COR-L47 (cell line): ENCODE measurements around the gene ELK4.
A peak's percentile ranks its signal among the peaks of the same experiment; 100 is the strongest.

Source experiments
- DNase-seq: peaks from one replicate; lab custom pipeline; 2025; lab: John Stamatoyannopoulos, UW

ELK4 gene

GRCh38 chr1:205631768-205632668, at the start of gene ELK4:
ELK4 (minus strand) TSS chr1:205632011; CDS start chr1:205623882, 8,129 bp downstream.
- DNase-seq: peak; percentile 98

DNA sequence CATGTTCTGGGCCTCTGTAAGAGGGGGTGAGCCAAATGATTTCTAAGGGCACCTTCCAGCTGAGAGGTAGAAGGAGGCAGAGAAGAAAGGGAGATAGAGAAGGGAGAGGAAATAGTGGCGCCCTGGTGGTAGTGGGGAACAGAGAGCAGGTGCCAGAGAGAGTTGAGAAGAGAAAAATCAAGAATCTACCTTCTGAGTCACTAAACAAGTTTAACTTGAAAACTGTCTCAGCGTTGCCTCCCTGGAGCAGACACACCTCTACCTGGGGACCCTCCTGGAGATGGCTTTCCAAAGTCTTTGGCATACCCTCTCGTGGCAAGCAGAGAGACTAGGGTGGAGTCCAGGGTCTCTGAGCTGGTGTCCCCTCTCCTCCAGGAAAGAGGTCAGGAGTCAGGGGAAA, 49.6 kb upstream of the ELK4 start:
- no peak for DNase-seq

DNA sequence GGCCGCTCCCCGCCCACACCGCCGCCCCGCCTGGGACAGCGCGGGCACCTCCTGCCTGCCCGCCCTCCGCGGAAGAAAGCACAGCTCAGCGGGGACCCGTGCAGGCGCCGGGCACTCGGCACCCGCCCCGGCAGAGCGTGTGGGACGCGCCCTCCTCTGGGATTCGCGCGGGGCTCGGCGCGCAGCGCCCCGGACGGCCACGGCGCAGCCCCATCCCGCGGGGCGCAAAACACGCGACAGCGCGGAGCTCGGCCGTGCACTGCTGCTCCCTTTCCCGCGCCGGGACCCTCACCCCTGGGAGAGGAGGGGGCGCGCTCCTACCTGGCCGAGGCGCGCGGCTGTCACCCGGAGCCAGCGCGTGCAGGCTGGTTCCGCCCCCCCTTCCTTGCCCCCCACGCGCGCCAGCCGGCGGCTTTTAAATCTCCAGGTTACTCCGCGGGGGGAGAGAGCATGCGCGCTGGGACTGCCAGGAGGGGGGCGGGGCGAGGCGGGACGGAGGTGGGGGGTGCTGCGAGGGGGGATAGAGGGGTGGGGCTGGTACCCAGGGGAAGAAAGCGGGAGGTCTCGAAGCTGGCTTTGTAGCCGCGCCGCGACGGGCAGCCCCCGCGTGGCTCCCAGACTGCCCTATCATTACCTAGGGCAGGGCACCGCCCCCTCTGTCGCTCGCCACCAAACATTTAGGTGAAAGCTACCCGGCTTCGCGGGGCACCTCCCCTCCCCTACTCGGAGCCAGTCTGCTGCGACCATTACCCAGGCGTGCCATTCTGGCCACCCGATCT, 48.5 kb upstream of the ELK4 start, which contains the start of gene SLC45A3:
Gene SLC45A3 (minus strand): TSS at position 437 of the 779 bp plus-strand sequence. CDS start 15,853 bp downstream, outside the sequence.
- DNase-seq: peak; percentile 32

GRCh38 chr1:205678286-205679111, 46.7 kb upstream of the ELK4 start:
- DNase-seq: no peak

DNA sequence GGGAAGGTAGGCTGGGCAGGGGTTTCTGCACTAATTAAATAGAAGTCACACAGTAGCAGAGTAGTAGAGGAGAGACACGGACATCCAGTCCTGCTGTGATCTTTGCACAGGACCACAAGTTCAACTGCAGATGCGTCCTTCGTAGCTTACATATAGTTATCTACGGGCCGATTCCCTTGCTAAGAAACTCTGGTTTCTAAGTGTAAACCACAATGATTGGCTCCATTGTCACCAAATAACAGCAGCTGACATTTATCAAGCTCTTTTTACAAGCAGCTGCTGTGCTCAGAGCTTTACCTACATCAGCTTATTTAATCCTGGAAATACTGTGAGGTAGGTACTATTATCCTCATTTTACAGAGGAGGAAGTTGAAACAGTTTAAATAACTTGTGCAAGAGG, 45.4 kb upstream of the ELK4 start:
- no peak for DNase-seq

- DNase-seq: no peak
Observed at GRCh38 chr1:205676597-205676996, 44.8 kb upstream of the ELK4 start.

GRCh38 chr1:205676002-205676401, 44.2 kb upstream of the ELK4 start:
- no peak for DNase-seq

DNA sequence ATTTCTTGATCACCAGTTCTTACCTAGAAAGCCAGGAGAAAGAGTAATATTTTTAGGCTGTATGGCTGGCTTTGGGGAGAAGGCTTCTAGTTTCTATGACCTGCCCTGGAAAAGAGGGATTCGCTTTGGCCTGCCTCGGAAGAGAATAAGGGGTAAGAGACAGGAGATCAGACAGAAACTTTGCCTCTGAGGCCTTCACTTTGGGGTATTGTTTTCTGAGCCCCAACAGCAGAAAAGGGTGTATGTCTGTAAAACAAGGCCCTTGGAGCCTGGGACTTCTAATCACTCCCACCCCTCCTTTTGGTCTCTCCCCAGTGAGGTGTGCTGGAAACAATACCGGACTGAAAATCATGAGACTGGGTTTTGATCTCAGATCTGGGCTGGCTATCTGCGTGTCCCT, 43.4 kb upstream of the ELK4 start:
- DNase-seq: no peak

DNA sequence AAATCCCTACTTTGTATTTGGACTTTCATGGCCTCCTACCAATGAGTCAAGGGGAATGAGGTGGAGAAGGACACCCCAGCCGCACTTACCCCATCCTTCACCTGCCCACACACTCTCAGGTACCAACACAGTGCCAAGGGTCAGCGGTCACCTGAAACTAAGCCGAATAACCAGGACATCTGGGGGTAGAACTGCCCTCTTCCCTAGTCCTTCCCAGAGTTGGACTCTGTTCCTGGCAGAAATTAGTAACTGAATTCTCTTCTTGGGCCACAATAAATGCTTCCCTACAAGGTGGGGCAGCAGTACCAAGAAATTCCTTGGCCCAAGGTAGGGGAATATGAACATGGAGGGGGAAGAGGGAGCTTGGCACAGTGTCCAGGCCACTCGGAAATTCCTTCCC, 41.2 kb upstream of the ELK4 start:
- no peak for DNase-seq

DNA sequence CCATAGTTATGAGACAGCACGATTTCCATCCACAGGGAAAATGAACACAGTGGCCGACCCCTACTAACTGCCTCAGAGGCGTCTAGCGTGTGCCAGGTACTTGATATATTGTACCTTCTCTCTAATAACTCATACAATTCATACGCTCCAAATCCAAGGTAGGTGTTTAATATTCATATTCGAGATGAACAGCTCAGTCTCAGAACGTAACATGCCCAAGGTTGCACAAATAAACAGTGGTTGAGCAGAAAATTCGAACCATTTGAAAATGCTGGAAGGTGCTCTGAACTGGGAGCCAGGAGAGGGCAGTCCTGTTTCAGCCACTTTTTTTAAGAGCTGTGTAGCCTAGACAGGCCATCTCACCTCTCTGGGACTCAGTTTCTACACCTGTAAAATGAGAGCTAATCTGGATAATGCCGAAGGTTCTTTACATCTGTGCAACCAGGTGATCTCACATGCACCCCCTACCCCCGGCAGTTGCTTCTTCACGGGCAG, 40.6 kb upstream of the ELK4 start:
- no peak for DNase-seq

DNA sequence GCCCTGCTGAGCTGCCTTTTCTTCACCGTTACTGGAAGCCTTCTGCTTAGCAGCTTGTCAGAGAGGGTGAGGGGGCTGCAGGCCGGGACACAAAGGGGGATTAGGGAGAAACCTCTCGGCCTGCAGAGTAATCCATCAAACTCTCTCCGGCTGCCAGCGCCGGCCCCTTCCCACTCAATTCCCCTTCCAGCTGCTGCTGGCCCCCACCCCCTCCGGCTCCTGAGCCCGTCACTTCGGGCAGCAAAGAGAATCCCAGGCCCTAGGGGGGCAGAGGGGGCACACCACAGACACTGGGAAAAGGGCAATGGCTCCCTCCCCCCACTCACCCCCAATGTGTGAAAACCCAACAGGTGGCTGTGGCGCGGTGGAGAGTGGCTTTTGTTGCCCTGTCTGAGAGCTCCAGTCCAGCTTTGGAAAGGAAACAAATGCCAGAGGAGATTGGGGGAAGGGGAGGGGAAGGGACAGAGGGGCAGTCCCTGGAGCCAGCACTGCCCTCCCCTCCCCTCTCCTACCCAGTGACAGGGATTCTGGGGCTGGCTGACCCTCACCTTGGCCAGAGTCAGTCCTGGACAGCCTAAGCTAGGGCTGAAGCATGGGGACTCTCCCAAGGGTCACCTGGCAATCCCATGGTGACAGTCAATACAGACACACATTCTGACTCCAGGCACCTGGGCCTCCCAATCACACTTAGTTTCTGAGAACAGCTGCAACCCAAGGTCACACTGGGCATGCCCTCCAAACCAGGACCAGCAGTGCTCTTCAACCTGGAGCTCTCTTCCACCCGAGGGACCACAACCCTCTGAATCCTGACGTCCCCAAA, 39.0 kb upstream of the ELK4 start:
- DNase-seq: no peak

DNA sequence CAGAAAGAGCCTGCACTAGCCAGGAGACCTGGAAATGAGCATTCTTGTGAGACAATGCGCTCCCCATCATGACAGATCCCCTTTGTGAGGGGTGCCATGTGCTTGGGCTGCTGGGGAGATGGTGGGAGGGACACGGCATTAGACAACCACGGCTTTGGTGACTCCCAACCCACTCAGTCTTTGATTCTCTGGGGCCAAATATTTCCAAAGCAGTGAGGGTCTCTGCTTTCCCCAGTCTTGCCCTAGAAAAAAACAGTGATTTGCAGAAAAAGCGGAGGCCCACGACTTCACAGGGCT, 38.3 kb upstream of the ELK4 start:
- DNase-seq: no peak

- DNase-seq: no peak
Observed at GRCh38 chr1:205669341-205670149, 37.7 kb upstream of the ELK4 start.

GRCh38 chr1:205668951-205669340, 37.1 kb upstream of the ELK4 start:
- DNase-seq: no peak

- no peak for DNase-seq
Observed at GRCh38 chr1:205667909-205668643, 36.3 kb upstream of the ELK4 start.

GRCh38 chr1:205666372-205667166, 34.8 kb upstream of the ELK4 start:
- DNase-seq: no peak

- DNase-seq: peak; percentile 12
Observed at GRCh38 chr1:205665201-205666045, 33.6 kb upstream of the ELK4 start.
